IgD-negative memory B cell (primary cell): Measurements from ENCODE around the gene DELE1. TPM values are rescaled to one million over a fixed set of nuclear protein-coding genes. Genes with fewer than 3 reads are reported as not detected.

Experiments used
- H3K27ac Mint-ChIP-seq, 3 donors: one replicate each; pipeline ENCODE4 v1.8.0; 2020 to 2022; ENCODE audit warnings: mild to moderate bottlenecking in 3 of 3, mixed read lengths in 3 of 3, moderate library complexity in 1 of 3
- H3K27me3 Mint-ChIP-seq: one replicate; pipeline ENCODE4 v1.8.0; 2021; ENCODE audit warnings: mixed read lengths
- H3K36me3 Mint-ChIP-seq: one replicate; pipeline ENCODE4 v1.8.0; 2020; ENCODE audit warnings: mild to moderate bottlenecking, mixed read lengths
- H3K4me1 Mint-ChIP-seq, 3 donors: one replicate each; pipeline ENCODE4 v1.8.0; 2020 to 2022; ENCODE audit warnings: mixed read lengths in 3 of 3, mild to moderate bottlenecking in 1 of 3
- H3K4me3 Mint-ChIP-seq, 4 donors: one replicate each; pipeline ENCODE4 v1.8.0; 2020 to 2022; ENCODE audit warnings: mild to moderate bottlenecking in 4 of 4, mixed read lengths in 4 of 4, moderate library complexity in 3 of 4
- H3K9me3 Mint-ChIP-seq, 3 donors: one replicate each; pipeline ENCODE4 v1.8.0; 2020 to 2021; ENCODE audit warnings: mixed read lengths in 3 of 3, mild to moderate bottlenecking in 1 of 3
- polyA plus RNA-seq: library from polyadenylated mRNA; unstranded; fragments of 300-500 nt; fragmentation: Illumina TruSeq; gene quantifications from one replicate; pipeline ENCODE4 v1.2.3, GENCODE V29; 2021

The DELE1 gene
- polyA plus RNA-seq, 1 donor from 2014 or later: 32.3 TPM

GRCh38 chr5:141926434-141926833, 2.8 kb downstream of the DELE1 start:
- Mint-ChIP-seq H3K9me3 (no peaks in the 10 kb centered on the region), H3K27ac (no peak overlapping the region), H3K27me3 (no peaks in the 10 kb centered on the region), H3K4me1 (peaks cover 14 to 22% (median 20%) of the 10 kb centered on the region in 3 donors), H3K36me3 (peaks cover 6% of the 10 kb centered on the region), H3K4me3 (peak overlapping the region in 1 of 4 donors; percentile 62)

- no peaks in the 10 kb centered on the region for H3K27me3 Mint-ChIP-seq
- H3K9me3 Mint-ChIP-seq: no peaks in the 10 kb centered on the region
- no peak overlapping the region for H3K27ac Mint-ChIP-seq
- H3K4me1 Mint-ChIP-seq: peaks cover 14 to 20% (median 19%) of the 10 kb centered on the region in 3 donors
- H3K36me3 Mint-ChIP-seq: peaks cover 10% of the 10 kb centered on the region
- H3K4me3 Mint-ChIP-seq: peak overlapping the region in 1 of 4 donors; percentile 45
Observed at GRCh38 chr5:141928051-141928450, 4.4 kb downstream of the DELE1 start.

GRCh38 chr5:141929398-141930058, 5.9 kb downstream of the DELE1 start:
- peaks cover 5 to 13% (median 12%) of the 10 kb centered on the region in 3 donors for H3K4me1 Mint-ChIP-seq
- H3K27ac Mint-ChIP-seq: peak overlapping the region in 1 of 3 donors; percentile 74
- H3K4me3 Mint-ChIP-seq: no peak overlapping the region
- no peaks in the 10 kb centered on the region for H3K9me3 Mint-ChIP-seq
- peaks cover 10% of the 10 kb centered on the region for H3K36me3 Mint-ChIP-seq
- no peaks in the 10 kb centered on the region for H3K27me3 Mint-ChIP-seq

- H3K4me1 Mint-ChIP-seq: peaks cover 4 to 8% (median 7%) of the 10 kb centered on the region in 3 donors
- H3K9me3 Mint-ChIP-seq: no peaks in the 10 kb centered on the region
- no peak overlapping the region for H3K27ac Mint-ChIP-seq
- no peaks in the 10 kb centered on the region for H3K27me3 Mint-ChIP-seq
- H3K36me3 Mint-ChIP-seq: peaks cover 9% of the 10 kb centered on the region
- H3K4me3 Mint-ChIP-seq: peak overlapping the region in 1 of 4 donors; percentile 56
Observed at GRCh38 chr5:141931694-141932093, 8.0 kb downstream of the DELE1 start.

GRCh38 chr5:141933151-141933550, 9.5 kb downstream of the DELE1 start:
- Mint-ChIP-seq H3K4me1 (peaks cover 0 to 4% (median 4%) of the 10 kb centered on the region in 3 donors), H3K27me3 (no peaks in the 10 kb centered on the region), H3K9me3 (no peaks in the 10 kb centered on the region), H3K4me3 (no peak overlapping the region), H3K27ac (no peak overlapping the region), H3K36me3 (peaks cover 8% of the 10 kb centered on the region)

- Mint-ChIP-seq H3K27ac (no peak overlapping the region), H3K36me3 (peaks cover 8% of the 10 kb centered on the region), H3K27me3 (no peaks in the 10 kb centered on the region), H3K4me1 (peaks cover 0 to 4% (median 4%) of the 10 kb centered on the region in 3 donors), H3K4me3 (no peak overlapping the region), H3K9me3 (no peaks in the 10 kb centered on the region)
Observed at GRCh38 chr5:141934099-141934844, 10.6 kb downstream of the DELE1 start.

GRCh38 chr5:141935538-141935937, 11.9 kb downstream of the DELE1 start:
- no peaks in the 10 kb centered on the region for H3K9me3 Mint-ChIP-seq
- H3K4me1 Mint-ChIP-seq: peaks cover 0 to 4% (median 4%) of the 10 kb centered on the region in 3 donors
- H3K27me3 Mint-ChIP-seq: no peaks in the 10 kb centered on the region
- no peak overlapping the region for H3K27ac Mint-ChIP-seq
- peaks cover 8% of the 10 kb centered on the region for H3K36me3 Mint-ChIP-seq
- H3K4me3 Mint-ChIP-seq: no peak overlapping the region

- peaks cover 0 to 3% (median 0%) of the 10 kb centered on the region in 3 donors for H3K4me1 Mint-ChIP-seq
- no peaks in the 10 kb centered on the region for H3K36me3 Mint-ChIP-seq
- H3K27ac Mint-ChIP-seq: no peak overlapping the region
- no peak overlapping the region for H3K4me3 Mint-ChIP-seq
- H3K9me3 Mint-ChIP-seq: no peaks in the 10 kb centered on the region
- no peaks in the 10 kb centered on the region for H3K27me3 Mint-ChIP-seq
Observed at GRCh38 chr5:141940695-141941271, 17.1 kb downstream of the DELE1 start.

GRCh38 chr5:141941307-141941706, 17.6 kb downstream of the DELE1 start:
- Mint-ChIP-seq H3K9me3 (no peaks in the 10 kb centered on the region), H3K4me3 (no peak overlapping the region), H3K36me3 (no peaks in the 10 kb centered on the region), H3K27me3 (no peaks in the 10 kb centered on the region), H3K4me1 (no peaks in the 10 kb centered on the region), H3K27ac (peak overlapping the region in 1 of 3 donors; percentile 5)

- H3K27me3 Mint-ChIP-seq: no peaks in the 10 kb centered on the region
- H3K4me1 Mint-ChIP-seq: no peaks in the 10 kb centered on the region
- H3K36me3 Mint-ChIP-seq: no peaks in the 10 kb centered on the region
- no peaks in the 10 kb centered on the region for H3K9me3 Mint-ChIP-seq
- H3K4me3 Mint-ChIP-seq: no peak overlapping the region
- H3K27ac Mint-ChIP-seq: no peak overlapping the region
Observed at GRCh38 chr5:141941779-141942178, 18.1 kb downstream of the DELE1 start.

GRCh38 chr5:141942185-141942857, 18.6 kb downstream of the DELE1 start:
- Mint-ChIP-seq H3K4me3 (no peak overlapping the region), H3K36me3 (no peaks in the 10 kb centered on the region), H3K4me1 (no peaks in the 10 kb centered on the region), H3K27ac (peak overlapping the region in 2 of 3 donors; percentile 40 to 51), H3K27me3 (no peaks in the 10 kb centered on the region), H3K9me3 (no peaks in the 10 kb centered on the region)

GRCh38 chr5:141944076-141944475, 20.4 kb downstream of the DELE1 start:
- Mint-ChIP-seq H3K9me3 (no peaks in the 10 kb centered on the region), H3K4me3 (no peak overlapping the region), H3K27me3 (no peaks in the 10 kb centered on the region), H3K36me3 (no peaks in the 10 kb centered on the region), H3K4me1 (no peaks in the 10 kb centered on the region), H3K27ac (no peak overlapping the region)

- H3K9me3 Mint-ChIP-seq: no peaks in the 10 kb centered on the region
- no peak overlapping the region for H3K27ac Mint-ChIP-seq
- H3K4me1 Mint-ChIP-seq: no peaks in the 10 kb centered on the region
- H3K36me3 Mint-ChIP-seq: no peaks in the 10 kb centered on the region
- no peak overlapping the region for H3K4me3 Mint-ChIP-seq
- H3K27me3 Mint-ChIP-seq: no peaks in the 10 kb centered on the region
Observed at GRCh38 chr5:141945511-141946051, 21.9 kb downstream of the DELE1 start.

- no peak overlapping the region for H3K27ac Mint-ChIP-seq
- H3K27me3 Mint-ChIP-seq: no peaks in the 10 kb centered on the region
- H3K9me3 Mint-ChIP-seq: no peaks in the 10 kb centered on the region
- H3K4me1 Mint-ChIP-seq: peaks cover 0 to 5% (median 4%) of the 10 kb centered on the region in 3 donors
- no peak overlapping the region for H3K4me3 Mint-ChIP-seq
- no peaks in the 10 kb centered on the region for H3K36me3 Mint-ChIP-seq
Observed at GRCh38 chr5:141947316-141947715, 23.6 kb downstream of the DELE1 start.

GRCh38 chr5:141948812-141949211, 25.1 kb downstream of the DELE1 start:
- peaks cover 0 to 5% (median 4%) of the 10 kb centered on the region in 3 donors for H3K4me1 Mint-ChIP-seq
- H3K27me3 Mint-ChIP-seq: no peaks in the 10 kb centered on the region
- no peaks in the 10 kb centered on the region for H3K36me3 Mint-ChIP-seq
- H3K9me3 Mint-ChIP-seq: no peaks in the 10 kb centered on the region
- no peak overlapping the region for H3K27ac Mint-ChIP-seq
- no peak overlapping the region for H3K4me3 Mint-ChIP-seq
